NCI-H1105 treated with DMSO at 0.1 percent for 48 hours (cell line): ENCODE measurements around the gene C11orf86.
A peak's percentile ranks its signal among the peaks of the same experiment; 100 is the strongest.
"Not testable (repeated sequence)": the region's sequence is repeated elsewhere in the genome, so short reads cannot be mapped to it uniquely, and the experiment has no call there.

Source experiments
- DNase-seq: peaks from one replicate; lab custom pipeline; 2025; lab: John Stamatoyannopoulos, UW

C11orf86 gene

GRCh38 chr11:66967670-66968425 lies 7.3 kb upstream of the C11orf86 start:
- no peak for DNase-seq

GRCh38 chr11:66969584-66970225 lies 5.4 kb upstream of the C11orf86 start:
- DNase-seq = no peak

- DNase-seq = no peak
These were observed 4.7 kb upstream of the C11orf86 start for GRCh38 chr11:66970371-66970806.

GRCh38 chr11:66970807-66971442 lies 4.2 kb upstream of the C11orf86 start:
- DNase-seq = no peak

GRCh38 chr11:66971488-66971887 lies 3.6 kb upstream of the C11orf86 start:
- no peak for DNase-seq

- no peak for DNase-seq
These were observed 1.0 kb upstream of the C11orf86 start for GRCh38 chr11:66973956-66974580.

GRCh38 chr11:66975405-66976027 lies 412 bp downstream of the C11orf86 start:
- DNase-seq = no peak

- peak; percentile 30 for DNase-seq
These were observed 944 bp downstream of the C11orf86 start for GRCh38 chr11:66976028-66976467.

GRCh38 chr11:66976925-66977324 lies 1.8 kb downstream of the C11orf86 start:
- DNase-seq = no peak

- DNase-seq = no peak
These were observed 3.1 kb downstream of the C11orf86 start for GRCh38 chr11:66978229-66978628.

- DNase-seq = no peak
These were observed 3.6 kb downstream of the C11orf86 start for GRCh38 chr11:66978717-66979116.

GRCh38 chr11:66979336-66979980 lies 4.4 kb downstream of the C11orf86 start:
- DNase-seq = no peak

GRCh38 chr11:66981976-66982578 lies 7.0 kb downstream of the C11orf86 start:
- peak; percentile 84 for DNase-seq

GRCh38 chr11:66983275-66983924 lies 8.3 kb downstream of the C11orf86 start:
- no peak for DNase-seq

GRCh38 chr11:66985508-66986177 lies 10.5 kb downstream of the C11orf86 start:
- no peak for DNase-seq

- DNase-seq = no peak
These were observed 11.1 kb downstream of the C11orf86 start for GRCh38 chr11:66986178-66986545.

- DNase-seq = no peak
These were observed 12.1 kb downstream of the C11orf86 start for GRCh38 chr11:66987158-66987620.

GRCh38 chr11:66987924-66988637 lies 13.0 kb downstream of the C11orf86 start:
- no peak for DNase-seq

- DNase-seq = not testable (repeated sequence)
These were observed 13.6 kb downstream of the C11orf86 start for GRCh38 chr11:66988741-66989140.
